Central memory CD4-positive, alpha-beta T cell (primary cell): ENCODE results near the gene ABCF1.

Source experiments
- DNase-seq: peaks from one replicate; pipeline ENCODE4 v3.0.0; 2022

Gene ABCF1

GRCh38 chr6:30601815-30602641 is 30.8 kb downstream of the ABCF1 start:
- DNase-seq: no peak

- no peak for DNase-seq
Observed at GRCh38 chr6:30603961-30604360, 32.7 kb downstream of the ABCF1 start.

DNA sequence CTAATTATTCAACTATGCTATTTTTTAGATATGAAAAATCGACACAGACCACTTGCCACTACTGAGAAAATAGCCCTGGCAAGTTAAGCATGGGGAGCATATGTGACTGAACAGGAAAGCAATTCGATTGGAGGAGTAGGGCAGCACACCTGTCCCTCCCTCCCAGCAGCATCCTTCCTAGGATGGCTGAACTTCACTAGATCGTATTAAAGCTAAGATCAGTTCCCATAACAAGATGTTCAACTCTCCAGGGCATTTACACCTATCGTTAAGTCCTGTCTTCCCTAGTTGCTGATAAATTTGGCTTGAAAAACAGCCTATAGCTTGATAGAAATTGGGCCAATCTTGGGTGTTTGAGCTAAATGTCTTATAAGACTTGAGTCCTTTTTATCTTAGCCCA is 38.8 kb downstream of the ABCF1 start:
- no peak for DNase-seq

- no peak for DNase-seq
Observed at GRCh38 chr6:30611150-30611855, 40.1 kb downstream of the ABCF1 start.

GRCh38 chr6:30611856-30612194 is 40.6 kb downstream of the ABCF1 start:
- no peak for DNase-seq

- DNase-seq: no peak
Observed at GRCh38 chr6:30612213-30612612, 41.0 kb downstream of the ABCF1 start.

DNA sequence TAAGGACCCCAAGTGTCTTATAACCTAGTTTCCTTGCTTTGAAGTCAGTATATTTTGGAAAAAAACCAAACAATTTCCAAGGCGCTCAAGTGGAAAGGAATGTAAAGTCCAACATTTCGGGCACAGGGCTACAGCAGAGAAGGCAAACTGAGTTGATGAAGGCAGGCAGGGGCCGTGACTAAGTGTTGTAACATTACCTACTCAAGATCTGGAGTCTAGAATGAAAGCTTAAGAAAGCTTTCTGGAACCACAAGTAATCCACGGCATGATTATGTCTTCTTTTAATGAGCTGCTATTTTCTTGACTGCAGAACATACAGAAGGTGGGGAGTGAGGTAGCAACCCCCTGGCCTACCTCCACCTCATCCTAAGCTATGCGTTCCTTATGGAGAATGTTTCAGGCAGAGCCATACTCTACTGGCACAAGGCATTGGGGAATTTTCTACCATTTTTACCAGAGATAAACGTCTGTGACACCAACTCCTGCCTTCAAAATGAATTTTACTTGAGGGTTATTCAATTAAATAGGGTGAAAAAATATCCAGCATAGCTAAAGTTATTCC is 41.5 kb downstream of the ABCF1 start:
- DNase-seq: no peak

- no peak for DNase-seq
Observed at GRCh38 chr6:30613251-30614043, 42.2 kb downstream of the ABCF1 start.

DNA sequence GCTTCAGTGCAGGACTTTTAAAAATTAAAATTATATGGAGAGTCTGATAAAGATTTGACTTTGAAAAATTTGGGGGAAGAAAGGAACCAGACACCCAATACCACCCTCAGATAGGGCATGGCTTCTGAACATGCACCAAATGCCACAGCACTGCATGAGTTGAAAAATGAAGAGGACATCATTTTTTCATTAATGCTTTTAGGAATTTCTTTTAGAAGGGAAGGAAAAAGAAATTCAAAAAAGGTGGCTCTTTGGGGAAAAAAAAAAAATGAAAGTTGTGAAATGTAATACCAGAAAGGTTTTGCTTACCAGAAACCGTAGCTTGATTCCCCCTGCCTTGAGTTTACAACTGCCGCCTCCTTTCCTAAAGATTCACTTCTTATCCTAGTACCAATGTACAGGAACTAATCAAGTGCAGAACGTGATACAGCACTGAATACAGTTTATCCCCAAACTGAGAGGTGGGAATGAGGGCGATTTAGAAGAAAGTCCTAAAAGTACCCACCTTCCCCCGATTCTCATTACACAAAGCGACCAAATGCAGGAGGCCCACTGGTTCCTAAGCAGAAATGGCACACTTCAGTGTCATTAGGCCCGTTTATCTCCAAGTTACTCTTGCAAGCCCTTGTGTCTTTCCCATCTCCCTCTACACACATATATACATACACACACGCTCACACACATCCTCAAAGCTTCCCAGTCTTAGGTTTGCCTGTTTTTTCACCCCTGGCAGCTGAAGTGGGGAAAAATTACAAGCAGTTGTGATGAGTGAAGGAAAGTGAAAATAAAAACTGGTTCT is 43.0 kb downstream of the ABCF1 start:
- no peak for DNase-seq

- DNase-seq: peak; percentile 93
Observed at GRCh38 chr6:30614843-30615218, 43.6 kb downstream of the ABCF1 start.

DNA sequence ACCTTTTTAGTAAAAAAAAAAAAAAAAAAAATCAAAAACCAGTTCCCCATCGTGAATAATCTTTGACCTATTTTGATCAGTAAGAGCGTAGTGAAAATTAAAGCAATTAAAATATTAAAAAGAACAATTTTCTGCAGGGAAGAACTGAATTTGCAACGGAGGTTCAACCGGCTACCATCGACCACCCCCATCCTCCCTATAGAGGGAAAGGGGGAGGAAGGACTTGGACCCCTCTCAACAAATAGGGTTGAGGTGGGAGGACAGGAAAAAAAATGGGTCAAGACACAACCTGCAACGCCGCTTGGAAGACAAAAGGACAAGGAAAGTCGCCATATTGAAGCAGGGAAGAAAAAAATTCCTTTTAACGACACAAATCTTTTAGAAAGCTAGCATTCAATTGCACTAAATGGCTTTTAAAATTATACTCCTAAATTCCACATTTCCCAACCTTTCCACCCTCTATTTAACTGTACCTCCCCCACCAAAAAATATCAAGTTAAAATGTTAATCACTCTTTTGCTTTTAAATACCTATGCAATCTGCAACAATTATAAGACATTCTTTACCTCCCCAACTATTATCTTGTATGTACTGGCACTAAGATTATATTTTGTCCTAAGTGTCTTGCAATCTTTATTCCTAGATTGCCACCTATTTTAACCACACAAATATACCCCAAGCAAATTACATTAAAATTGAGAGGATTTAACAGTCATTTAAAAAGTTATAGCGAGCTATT is 44.1 kb downstream of the ABCF1 start:
- peak; percentile 52 for DNase-seq

GRCh38 chr6:30615958-30616810 is 44.9 kb downstream of the ABCF1 start:
- peak; percentile 67 for DNase-seq

GRCh38 chr6:30616811-30617564 is 45.7 kb downstream of the ABCF1 start, which contains the start of gene PPP1R10:
PPP1R10 (minus strand) TSS chr6:30617243; CDS start chr6:30609944, 7,299 bp downstream.
- peak; percentile 100 for DNase-seq

DNA sequence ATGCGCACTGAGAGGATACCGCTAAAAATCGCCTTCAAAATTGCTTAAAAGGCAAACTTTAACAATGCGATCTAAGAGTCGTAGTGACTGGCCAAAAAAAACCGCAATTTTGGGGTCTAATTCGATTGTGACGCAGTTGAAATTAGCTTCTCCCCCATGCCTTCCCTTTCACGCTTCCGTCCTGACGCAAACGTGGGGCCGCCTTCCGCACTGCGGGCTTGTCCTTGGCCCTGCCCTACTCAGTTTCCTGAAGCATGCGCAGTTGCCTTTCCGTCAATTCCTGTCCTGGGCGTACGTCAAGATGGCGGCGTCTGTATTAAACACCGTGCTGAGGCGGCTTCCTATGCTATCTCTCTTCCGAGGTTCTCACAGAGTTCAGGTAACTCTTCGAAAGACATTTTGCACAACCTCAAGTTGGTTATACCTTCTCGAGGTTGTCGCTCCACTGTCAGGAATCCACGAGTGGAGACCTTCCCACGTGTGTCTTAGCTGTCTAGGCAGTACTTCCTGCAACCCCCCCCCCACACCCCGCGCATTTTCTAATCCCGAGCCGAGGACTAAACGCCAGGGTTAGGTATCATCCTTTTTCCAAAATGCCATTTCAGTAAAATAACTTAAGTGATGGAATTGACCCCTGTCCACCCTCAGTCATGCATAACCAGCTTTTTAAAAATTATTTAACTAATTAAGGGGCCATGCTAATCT is 46.5 kb downstream of the ABCF1 start, which contains the start of gene MRPS18B:
MRPS18B (plus strand) TSS at position 276 of the 705 bp plus-strand sequence; CDS start at position 302, 26 bp downstream.
- DNase-seq: peak; percentile 99

DNA sequence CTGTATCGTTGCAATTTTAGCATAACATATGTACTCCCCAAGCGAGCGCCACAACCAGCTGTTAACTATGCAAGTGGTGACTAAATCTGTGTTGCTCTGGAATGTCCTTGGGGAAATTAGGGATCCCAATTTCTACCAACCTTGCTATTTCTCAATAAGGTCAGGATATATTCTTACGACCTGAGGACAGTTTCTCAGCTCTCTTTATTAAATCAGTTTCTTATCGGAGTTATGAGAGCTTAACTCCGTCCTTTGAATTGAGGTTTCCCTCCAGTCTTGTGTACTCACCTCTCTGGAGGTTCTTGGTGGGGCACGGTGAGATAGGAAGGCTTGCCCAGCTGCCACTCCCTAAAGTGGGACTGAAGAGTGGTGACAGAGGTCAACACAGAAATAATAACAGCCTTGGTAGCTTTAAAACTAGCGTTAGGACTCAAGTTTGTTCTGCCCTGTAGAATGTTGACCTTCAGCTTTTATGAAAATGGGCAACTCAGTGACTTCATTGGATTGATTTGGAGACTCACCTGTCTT is 47.1 kb downstream of the ABCF1 start:
- no peak for DNase-seq

DNA sequence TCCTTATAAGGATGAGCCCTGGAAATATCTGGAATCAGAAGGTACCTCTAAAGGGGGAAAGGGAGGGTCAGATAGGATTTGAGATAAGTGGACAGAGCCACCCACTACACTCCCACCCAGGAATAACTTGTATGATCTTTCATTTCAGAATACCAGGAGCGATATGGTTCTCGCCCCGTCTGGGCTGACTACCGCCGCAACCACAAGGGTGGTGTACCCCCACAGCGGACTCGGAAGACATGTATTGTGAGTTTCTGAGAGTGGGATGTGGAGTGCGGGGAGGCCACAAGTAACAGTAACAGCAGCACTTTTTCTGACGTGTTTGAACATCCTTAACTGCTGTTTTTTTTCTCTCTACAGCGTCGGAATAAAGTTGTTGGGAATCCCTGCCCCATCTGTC is 48.3 kb downstream of the ABCF1 start:
- DNase-seq: no peak

- DNase-seq: no peak
Observed at GRCh38 chr6:30625511-30625910, 54.3 kb downstream of the ABCF1 start.
